ENCODE data around the gene RSL1D1.

DNA sequence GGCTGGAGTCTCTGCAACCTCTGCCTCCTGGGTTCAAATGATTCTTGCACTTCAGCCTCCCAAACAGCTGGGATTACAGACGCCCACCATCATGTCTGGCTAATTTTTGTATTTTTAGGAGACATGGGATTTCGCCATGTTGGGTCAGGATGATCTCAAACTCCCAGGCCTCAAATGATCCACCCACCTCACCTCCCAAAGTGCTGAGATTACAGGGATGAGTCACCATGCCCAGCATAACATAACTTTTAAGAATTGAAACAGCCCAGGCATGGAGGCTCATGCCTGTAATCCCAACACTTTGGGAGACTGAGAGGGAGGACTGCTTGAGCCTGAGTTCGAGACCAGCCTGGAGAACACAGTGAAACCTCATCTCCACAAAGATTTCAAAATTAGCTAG, 2.5 kb downstream of the RSL1D1 start:
- TF ChIP-seq CTCF (IDR thresholded peaks at IDR 0.05): no peak
- TF ChIP-seq POLR2AphosphoS5 (IDR thresholded peaks at IDR 0.05; ENCODE audit: insufficient read depth in 1 of 2, low read depth in 1 of 2): no peak
- no peak for TF ChIP-seq POLR2A (IDR thresholded peaks at IDR 0.05)
